HG02870 (cell line): Measurements from ENCODE around the gene CHST8.
"Not testable (repeated sequence)": the region's sequence is repeated elsewhere in the genome, so short reads cannot be mapped to it uniquely, and the experiment has no call there.

Experiments used
- ATAC-seq: cut with Tn5 transposase; IDR thresholded peaks from one replicate; pipeline ENCODE4 v1.9.1; 2021; ENCODE audit warnings: mild to moderate bottlenecking, moderate library complexity; ENCODE audit not compliant: unreplicated experiment

CHST8 gene

GRCh38 chr19:33616857-33617256 lies 4.9 kb upstream of the CHST8 start:
- ATAC-seq = no peak

GRCh38 chr19:33618363-33618762 lies 3.4 kb upstream of the CHST8 start:
- ATAC-seq = not testable (repeated sequence)

DNA sequence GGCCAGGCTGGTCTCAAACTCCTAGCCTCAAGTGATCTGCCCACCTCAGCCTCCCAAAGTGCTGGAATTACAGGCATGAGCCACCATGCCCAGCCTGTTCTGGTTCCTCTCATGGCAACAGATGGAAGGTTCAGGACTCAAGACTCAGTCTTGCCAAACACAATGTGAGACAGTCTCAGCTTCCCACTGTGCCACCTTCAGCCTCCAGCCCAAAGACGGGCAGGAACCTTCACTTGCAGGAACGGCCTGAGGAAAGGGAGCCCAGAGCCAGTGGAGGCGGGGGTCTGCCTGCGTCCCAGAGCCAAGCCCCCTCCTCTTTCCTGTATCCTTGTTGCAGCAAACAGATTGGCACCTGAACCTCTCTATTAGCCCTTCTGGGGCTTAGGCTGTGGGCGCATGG lies 2.9 kb upstream of the CHST8 start:
- no peak for ATAC-seq

GRCh38 chr19:33620611-33621010 lies 1.1 kb upstream of the CHST8 start:
- no peak for ATAC-seq

DNA sequence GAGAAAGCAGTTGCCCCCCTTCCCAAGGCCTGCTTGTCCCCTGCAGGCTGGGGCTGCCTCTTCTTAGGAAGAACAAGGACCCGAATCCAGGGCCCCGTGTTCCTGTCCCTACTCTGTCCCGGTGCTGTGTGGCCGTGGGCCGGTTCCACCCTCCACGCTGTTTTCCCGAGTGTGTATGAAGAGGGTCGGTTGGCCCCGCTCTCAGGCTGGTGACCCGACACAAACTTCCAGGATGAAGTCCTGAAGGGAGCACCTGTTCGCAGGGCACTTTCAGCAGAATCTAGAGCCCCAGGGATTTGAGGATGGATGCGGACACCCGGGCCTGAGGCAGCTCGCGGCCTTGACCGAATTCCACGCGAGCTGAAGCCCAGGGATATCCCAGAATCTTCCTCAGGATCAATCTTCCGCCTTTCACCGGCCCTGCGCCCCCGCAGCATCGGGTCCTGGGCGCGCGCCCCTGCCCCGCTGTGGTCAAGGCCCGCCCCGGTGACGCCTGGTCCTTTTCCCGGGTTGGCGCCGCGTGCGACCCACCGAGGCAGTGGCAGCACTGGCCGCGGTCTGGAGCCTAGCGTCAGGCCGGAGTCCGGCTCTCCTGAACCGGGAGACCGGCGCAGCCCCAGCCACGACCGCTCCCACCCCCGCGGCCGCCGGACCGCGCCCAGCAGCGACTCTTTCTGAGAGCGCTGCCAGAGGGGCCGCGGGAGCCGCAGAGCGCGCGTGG lies 528 bp upstream of the CHST8 start:
- ATAC-seq = no peak

- ATAC-seq = no peak
Measured at GRCh38 chr19:33622505-33622808, 704 bp downstream of the CHST8 start.

GRCh38 chr19:33622809-33623511 lies 1.2 kb downstream of the CHST8 start:
- ATAC-seq = no peak

DNA sequence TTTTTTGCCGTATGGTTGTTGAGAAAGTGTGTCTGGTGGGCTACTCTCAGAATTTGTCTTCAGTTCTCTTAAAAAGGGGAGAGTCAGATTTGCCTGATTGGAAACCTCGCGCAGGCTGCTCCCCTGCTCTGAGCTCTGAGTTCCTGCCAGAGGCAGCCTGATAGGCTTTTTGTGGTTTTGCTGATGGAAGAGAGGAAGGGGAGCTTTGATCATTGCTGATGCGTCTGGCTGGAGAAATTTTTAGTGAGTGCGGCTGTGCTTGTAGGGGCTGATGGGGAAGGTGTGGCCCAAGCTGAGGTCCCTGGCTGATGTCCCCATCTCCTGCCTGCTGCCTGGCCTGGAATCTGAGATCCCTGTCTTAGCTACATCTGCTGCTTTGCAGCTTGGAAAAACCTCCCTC lies 2.8 kb downstream of the CHST8 start:
- ATAC-seq = no peak

DNA sequence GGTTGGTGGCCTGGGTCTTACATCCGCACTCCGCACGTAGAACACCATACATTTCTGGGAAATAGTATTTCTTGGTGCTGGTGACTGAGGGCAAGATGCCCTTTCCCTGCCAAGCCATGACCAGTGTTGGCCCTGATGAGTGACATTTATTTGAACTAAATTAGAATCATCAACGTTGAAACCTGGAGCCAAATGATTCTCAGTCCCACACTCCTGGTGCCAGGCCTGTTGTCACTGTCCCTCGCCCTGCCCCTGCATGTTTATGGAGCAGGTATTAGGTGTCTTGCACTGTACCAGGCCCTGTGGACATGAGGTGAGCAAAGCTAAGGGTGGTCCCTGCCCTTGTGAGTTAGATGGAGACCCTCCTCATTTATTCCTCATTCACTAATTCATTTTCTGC lies 5.8 kb downstream of the CHST8 start:
- no peak for ATAC-seq

DNA sequence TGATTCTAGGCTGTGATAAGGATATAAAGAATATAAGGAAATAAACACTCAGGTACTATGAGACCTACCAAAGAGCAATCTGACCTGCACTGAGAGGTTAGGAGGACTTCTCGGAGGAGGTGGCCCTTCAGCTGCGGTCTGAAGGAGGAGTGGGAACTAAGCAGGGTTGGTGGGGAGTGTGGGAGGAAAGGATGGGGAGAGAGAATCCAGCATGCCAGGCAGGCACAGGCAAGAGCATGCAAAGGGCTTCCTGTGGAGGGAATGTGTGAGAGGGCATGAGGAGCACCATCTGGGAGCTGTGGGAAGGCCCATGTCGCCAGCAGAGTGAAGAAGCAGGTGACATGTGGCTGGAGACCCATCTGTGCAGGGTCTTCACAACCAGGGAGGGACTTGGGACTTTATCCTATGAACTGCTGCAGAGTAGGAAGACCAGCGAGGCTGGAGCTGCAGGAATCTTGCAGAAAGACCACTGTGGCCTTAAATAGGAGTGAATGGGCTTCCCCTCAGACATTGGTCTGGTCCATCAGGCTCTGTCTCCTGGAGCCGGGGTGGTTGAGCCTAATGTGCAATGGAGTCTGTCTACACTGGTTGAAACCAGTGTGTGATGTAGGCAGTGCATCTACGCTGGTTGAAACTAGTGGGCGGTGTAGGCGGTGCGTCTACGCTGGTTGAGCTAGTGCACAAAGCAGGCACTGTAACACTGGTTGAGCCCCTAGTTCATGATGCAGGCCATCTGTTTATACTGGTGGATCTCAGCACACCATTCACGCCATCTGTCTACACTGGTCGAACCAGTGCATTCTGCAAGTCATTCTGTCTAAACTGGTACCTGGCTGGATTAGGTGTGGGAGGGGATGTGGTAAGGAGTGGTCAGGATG lies 6.4 kb downstream of the CHST8 start:
- ATAC-seq = no peak

GRCh38 chr19:33628921-33629825 lies 7.4 kb downstream of the CHST8 start:
- ATAC-seq = no peak

DNA sequence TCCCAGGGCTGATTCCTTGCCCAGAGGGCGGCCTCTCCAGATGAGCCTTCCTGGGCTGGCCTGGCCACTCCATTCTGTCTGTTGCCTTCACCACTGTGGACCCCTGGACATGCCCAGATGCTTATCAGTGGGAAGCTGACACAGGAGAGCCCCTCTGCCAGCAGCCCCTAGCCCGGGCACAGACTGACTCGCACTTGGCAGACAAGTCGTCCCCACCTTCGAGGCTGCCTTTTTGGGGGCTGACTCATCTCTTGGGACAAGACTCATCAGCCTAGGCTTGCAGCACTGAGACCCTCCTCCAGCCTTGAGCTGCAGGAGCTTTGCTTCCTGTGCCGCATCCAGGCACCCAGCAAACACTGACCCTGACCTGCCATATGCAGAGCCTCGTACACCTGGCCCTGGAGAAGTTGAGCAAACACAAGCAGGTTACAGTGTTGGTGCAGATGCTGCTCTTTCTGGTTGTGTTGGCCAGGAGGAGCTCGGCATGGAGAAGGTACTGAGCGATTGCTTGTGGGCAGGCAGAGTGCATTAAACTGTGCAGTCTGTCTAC lies 8.1 kb downstream of the CHST8 start:
- ATAC-seq = no peak

DNA sequence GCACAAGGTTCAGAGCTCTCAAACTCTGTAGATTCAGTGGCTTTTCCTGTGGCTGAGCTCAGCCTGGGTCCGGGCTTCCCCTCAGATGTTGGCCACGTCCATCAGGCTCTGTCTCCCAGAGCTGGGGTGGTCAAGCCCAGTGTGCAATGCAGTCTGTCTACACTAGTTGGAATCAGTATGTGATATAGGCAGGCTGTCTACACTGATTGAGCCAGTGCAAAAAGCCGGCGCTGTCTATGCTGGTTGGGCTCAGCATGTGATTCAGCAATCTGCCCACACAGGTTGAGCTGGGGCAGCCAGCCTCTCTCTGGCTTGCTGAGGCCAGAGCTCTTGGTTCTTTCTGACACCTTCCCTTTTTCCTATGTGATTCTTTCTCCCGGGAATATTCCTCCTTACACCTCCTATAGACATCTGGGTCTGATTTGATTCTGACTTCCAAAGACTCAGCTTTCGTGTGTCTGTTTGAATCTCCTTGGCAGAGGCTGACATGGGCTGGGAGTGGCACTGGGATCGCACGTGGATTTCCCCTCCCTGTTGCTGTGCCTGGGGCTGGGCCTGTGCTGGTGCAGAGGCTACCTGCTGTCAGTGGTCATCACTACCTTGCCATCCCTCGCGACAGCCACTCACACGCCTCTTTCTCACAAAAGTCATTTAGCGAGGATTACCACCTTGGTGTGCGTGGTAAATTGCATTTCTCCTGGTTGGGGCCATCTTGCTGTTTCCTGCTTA lies 9.3 kb downstream of the CHST8 start:
- no peak for ATAC-seq

- no peak for ATAC-seq
Measured at GRCh38 chr19:33631609-33631973, 9.8 kb downstream of the CHST8 start.

DNA sequence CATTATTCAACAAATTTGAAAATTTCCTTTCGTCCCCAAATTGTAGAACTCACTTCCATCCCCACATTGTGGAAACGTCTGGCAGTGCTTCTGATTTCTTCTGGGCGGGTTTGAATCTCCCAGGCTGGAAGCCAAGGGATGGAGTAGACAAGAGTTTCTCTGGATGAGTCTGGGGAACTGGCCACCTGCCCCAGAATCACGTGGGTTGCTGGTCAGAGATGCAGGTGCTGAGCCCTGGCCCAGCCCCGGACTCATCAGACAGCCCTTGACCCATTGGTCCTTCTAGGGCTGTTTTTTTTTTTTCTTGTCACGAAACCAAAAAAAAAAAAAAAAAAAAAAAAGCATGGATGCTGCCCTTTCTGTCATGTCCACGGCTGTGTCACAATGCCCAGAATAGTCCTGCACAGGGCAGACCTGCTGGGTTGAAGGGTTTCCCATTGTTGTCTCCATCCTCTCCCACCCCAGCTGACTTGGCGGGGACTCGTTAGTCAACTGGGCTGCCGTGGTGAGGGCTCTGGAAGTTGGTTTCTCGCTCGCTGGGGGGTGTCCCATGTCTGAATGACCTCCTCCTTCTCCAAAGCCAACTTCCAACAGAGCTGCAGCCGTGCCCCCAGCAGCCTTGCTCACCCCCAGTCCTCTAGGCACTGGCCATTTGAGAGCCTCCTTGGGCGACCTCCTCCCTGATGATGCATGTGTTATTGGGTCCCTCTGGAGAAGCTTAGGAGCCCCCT lies 12.8 kb downstream of the CHST8 start:
- ATAC-seq = no peak

GRCh38 chr19:33638167-33639034 lies 16.6 kb downstream of the CHST8 start:
- ATAC-seq = no peak

- no peak for ATAC-seq
Measured at GRCh38 chr19:33639035-33639681, 17.4 kb downstream of the CHST8 start.

DNA sequence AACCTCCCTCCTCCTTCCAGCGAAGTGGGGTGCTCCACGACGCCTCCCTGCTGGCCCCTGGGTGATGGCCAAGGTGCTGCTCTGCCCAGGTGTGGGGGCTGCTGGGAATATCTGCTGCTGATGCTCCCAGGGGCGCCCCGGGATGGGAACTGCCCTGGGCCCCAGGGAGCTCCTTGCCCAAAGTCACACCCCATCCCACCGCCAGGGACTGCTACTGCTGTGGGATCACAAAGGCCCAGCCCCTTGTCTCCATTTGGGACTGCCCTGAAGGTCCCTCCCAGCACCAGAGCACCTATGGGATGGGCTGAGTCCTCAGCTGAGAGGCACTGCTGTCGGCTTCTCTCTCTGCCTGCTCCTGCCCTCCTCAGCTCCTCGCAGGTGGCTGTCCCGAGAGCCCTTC lies 19.0 kb downstream of the CHST8 start:
- no peak for ATAC-seq
